Measurements from ENCODE around the gene NLGN1.
"Not testable (repeated sequence)": the region's sequence is repeated elsewhere in the genome, so short reads cannot be mapped to it uniquely, and the experiment has no call there.

NLGN1 gene

GRCh38 chr3:173397161-173398110 is at the start of gene NLGN1:
NLGN1 (plus strand) TSS chr3:173397744.
- Histone ChIP-seq H3K27ac (peak within 1 kb of the TSS in 10 of 21 experiments; percentile 12 to 86 (median 70)), H3K4me3 (peak within 1 kb of the TSS; percentile 22 to 67 (median 29))

GRCh38 chr3:173351886-173352285 is 45.7 kb upstream of the NLGN1 start:
- Histone ChIP-seq H3K4me3 (no peak overlapping the region), H3K27ac (no peak overlapping the region)

GRCh38 chr3:173353137-173353536 is 44.4 kb upstream of the NLGN1 start:
- H3K4me3 ChIP-seq, H3K27ac ChIP-seq: not testable (repeated sequence)

GRCh38 chr3:173354124-173354523 is 43.4 kb upstream of the NLGN1 start:
- H3K4me3 ChIP-seq, result no peak overlapping the region
- no peak overlapping the region for H3K27ac ChIP-seq

- Histone ChIP-seq H3K27ac (no peak overlapping the region), H3K4me3 (no peak overlapping the region)
These were observed 25.6 kb upstream of the NLGN1 start for GRCh38 chr3:173371848-173372487.

- Histone ChIP-seq H3K4me3 (no peak overlapping the region), H3K27ac (no peak overlapping the region)
These were observed 16.9 kb upstream of the NLGN1 start for GRCh38 chr3:173380681-173381080.

GRCh38 chr3:173381936-173382335 is 15.6 kb upstream of the NLGN1 start:
- not testable (repeated sequence) for H3K4me3 ChIP-seq, H3K27ac ChIP-seq

- Histone ChIP-seq H3K4me3 (peak overlapping the region; percentile 42 to 67 (median 46)), H3K27ac (peak overlapping the region in 13 of 21 experiments; percentile 27 to 85 (median 54))
These were observed 2.5 kb upstream of the NLGN1 start for GRCh38 chr3:173395073-173395411.

GRCh38 chr3:173395412-173396181 is 1.9 kb upstream of the NLGN1 start:
- H3K27ac ChIP-seq, result peak overlapping the region in 13 of 21 experiments; percentile 27 to 85 (median 54)
- peak overlapping the region; percentile 42 to 67 (median 46) for H3K4me3 ChIP-seq

GRCh38 chr3:173396191-173397041 is 1.1 kb upstream of the NLGN1 start:
- H3K4me3 ChIP-seq, result peak overlapping the region; percentile 42 to 67 (median 46)
- peak overlapping the region in 5 of 21 experiments; percentile 32 to 86 (median 82) for H3K27ac ChIP-seq

GRCh38 chr3:173398111-173398479 is 551 bp downstream of the NLGN1 start:
- H3K4me3 ChIP-seq, result peak overlapping the region; percentile 22 to 67 (median 29)
- H3K27ac ChIP-seq, result peak overlapping the region in 10 of 21 experiments; percentile 12 to 86 (median 70)

GRCh38 chr3:173399044-173399443 is 1.5 kb downstream of the NLGN1 start:
- Histone ChIP-seq H3K27ac (no peak overlapping the region), H3K4me3 (no peak overlapping the region)

GRCh38 chr3:173401369-173401768 is 3.8 kb downstream of the NLGN1 start:
- Histone ChIP-seq H3K27ac (no peak overlapping the region), H3K4me3 (no peak overlapping the region)

GRCh38 chr3:173402656-173403055 is 5.1 kb downstream of the NLGN1 start:
- H3K4me3 ChIP-seq, result no peak overlapping the region
- no peak overlapping the region for H3K27ac ChIP-seq

GRCh38 chr3:173403376-173403775 is 5.8 kb downstream of the NLGN1 start:
- H3K4me3 ChIP-seq, result no peak overlapping the region
- no peak overlapping the region for H3K27ac ChIP-seq

GRCh38 chr3:173404156-173404555 is 6.6 kb downstream of the NLGN1 start:
- no peak overlapping the region for H3K27ac ChIP-seq
- no peak overlapping the region for H3K4me3 ChIP-seq

- no peak overlapping the region for H3K4me3 ChIP-seq
- H3K27ac ChIP-seq, result no peak overlapping the region
These were observed 12.9 kb downstream of the NLGN1 start for GRCh38 chr3:173410436-173410835.

GRCh38 chr3:173410849-173411248 is 13.3 kb downstream of the NLGN1 start:
- H3K27ac ChIP-seq, result no peak overlapping the region
- H3K4me3 ChIP-seq, result no peak overlapping the region

GRCh38 chr3:173411375-173411973 is 13.9 kb downstream of the NLGN1 start:
- Histone ChIP-seq H3K27ac (no peak overlapping the region), H3K4me3 (no peak overlapping the region)

Measured in skin epidermis (tissue), 12 donors.